Measurements from ENCODE around the gene C12orf76. TPM values are rescaled to one million over a fixed set of nuclear protein-coding genes. Genes with fewer than 3 reads are reported as not detected.
A peak's percentile ranks its signal among the peaks of the same experiment; 100 is the strongest.

C12orf76 gene
- total and polyA plus RNA-seq, 2 of the 13 experiments (the other 11 are each of a cell fraction or from before 2014, with no cell fraction given): 15.8 to 38.4 TPM

- TF ChIP-seq, protein P1, sequence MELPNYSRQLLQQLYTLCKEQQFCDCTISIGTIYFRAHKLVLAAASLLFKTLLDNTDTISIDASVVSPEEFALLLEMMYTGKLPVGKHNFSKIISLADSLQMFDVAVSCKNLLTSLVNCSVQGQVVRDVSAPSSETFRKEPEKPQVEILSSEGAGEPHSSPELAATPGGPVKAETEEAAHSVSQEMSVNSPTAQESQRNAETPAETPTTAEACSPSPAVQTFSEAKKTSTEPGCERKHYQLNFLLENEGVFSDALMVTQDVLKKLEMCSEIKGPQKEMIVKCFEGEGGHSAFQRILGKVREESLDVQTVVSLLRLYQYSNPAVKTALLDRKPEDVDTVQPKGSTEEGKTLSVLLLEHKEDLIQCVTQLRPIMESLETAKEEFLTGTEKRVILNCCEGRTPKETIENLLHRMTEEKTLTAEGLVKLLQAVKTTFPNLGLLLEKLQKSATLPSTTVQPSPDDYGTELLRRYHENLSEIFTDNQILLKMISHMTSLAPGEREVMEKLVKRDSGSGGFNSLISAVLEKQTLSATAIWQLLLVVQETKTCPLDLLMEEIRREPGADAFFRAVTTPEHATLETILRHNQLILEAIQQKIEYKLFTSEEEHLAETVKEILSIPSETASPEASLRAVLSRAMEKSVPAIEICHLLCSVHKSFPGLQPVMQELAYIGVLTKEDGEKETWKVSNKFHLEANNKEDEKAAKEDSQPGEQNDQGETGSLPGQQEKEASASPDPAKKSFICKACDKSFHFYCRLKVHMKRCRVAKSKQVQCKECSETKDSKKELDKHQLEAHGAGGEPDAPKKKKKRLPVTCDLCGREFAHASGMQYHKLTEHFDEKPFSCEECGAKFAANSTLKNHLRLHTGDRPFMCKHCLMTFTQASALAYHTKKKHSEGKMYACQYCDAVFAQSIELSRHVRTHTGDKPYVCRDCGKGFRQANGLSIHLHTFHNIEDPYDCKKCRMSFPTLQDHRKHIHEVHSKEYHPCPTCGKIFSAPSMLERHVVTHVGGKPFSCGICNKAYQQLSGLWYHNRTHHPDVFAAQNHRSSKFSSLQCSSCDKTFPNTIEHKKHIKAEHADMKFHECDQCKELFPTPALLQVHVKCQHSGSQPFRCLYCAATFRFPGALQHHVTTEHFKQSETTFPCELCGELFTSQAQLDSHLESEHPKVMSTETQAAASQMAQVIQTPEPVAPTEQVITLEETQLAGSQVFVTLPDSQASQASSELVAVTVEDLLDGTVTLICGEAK (IDR thresholded peaks at IDR 0.05): peak; percentile 84
- TF ChIP-seq, protein P1 (CRISPR knock-in tag; IDR thresholded peaks at IDR 0.05): peak; percentile 87
These were observed at the start of gene C12orf76 (continued) for GRCh38 chr12:110048242-110049027.

Measured in HepG2 (cell line).